OCI-LY7 (cell line): ENCODE measurements around the gene ACAP3. TPM values are rescaled to one million over a fixed set of nuclear protein-coding genes. Genes with fewer than 3 reads are reported as not detected.

Experiments
- BruUV-seq: library from RNA; stranded (reverse); fragments of 400-500 nt; replicated peaks from 2 replicates; lab custom pipeline; 2021; lab: Mats Ljungman, UMichigan
- CTCF ChIA-PET: fragments of 300-600 bp; sonication (Branson Sonifier 250); formaldehyde crosslinking; loops from one replicate; lab custom pipeline; 2022; ENCODE audit warnings: antibody characterized with exemption; ENCODE audit not compliant: unreplicated experiment; lab: Charles Lee
- POLR2A ChIA-PET: fragments of 300-600 bp; sonication (Branson Sonifier 250); formaldehyde crosslinking; loops from one replicate; lab custom pipeline; 2022; ENCODE audit warnings: antibody characterized with exemption; lab: Charles Lee
- DNase-seq: peaks from one replicate; pipeline ENCODE4 v3.0.0-alpha.2; 2015; ENCODE audit warnings: low spot score
- H2AFZ ChIP-seq: fragments of 200-600 bp; sonication (generic), shearing (Covaris generic); 2 replicates; pipeline ENCODE4 v1.6.1; 2014; ENCODE audit warnings: mild to moderate bottlenecking, antibody characterized with exemption, low read length, moderate library complexity
- H3K27ac ChIP-seq: fragments of 200-600 bp; sonication (generic); 2 replicates; pipeline ENCODE4 v1.5.1; 2014; ENCODE audit warnings: mixed run types, low read depth, mild to moderate bottlenecking, moderate library complexity, low read length, inconsistent platforms; ENCODE audit not compliant: poor library complexity, severe bottlenecking
- H3K36me3 ChIP-seq: fragments of 200-600 bp; sonication (generic); 2 replicates; pipeline ENCODE4 v1.6.1; 2014; ENCODE audit warnings: mild to moderate bottlenecking, antibody characterized with exemption, low read length, moderate library complexity, mixed read lengths; ENCODE audit not compliant: insufficient read depth
- H3K4me1 ChIP-seq: fragments of 200-600 bp; sonication (generic); 2 replicates; pipeline ENCODE4 v1.5.1; 2014; ENCODE audit warnings: mild to moderate bottlenecking, low read length; ENCODE audit not compliant: insufficient read depth, poor library complexity, severe bottlenecking
- H3K4me2 ChIP-seq: fragments of 200-600 bp; sonication (generic); 2 replicates; pipeline ENCODE4 v1.6.1; 2014; ENCODE audit warnings: mild to moderate bottlenecking, low read length
- H3K4me3 ChIP-seq: fragments of 200-600 bp; sonication (generic); 2 replicates; pipeline ENCODE4 v1.5.1; 2014; ENCODE audit warnings: mild to moderate bottlenecking, low read depth, low read length; ENCODE audit not compliant: poor library complexity, severe bottlenecking
- H3K79me2 ChIP-seq: fragments of 200-600 bp; sonication (generic); 2 replicates; pipeline ENCODE4 v1.6.1; 2016; ENCODE audit warnings: low read depth, mild to moderate bottlenecking, low read length, moderate library complexity, mixed read lengths; ENCODE audit not compliant: insufficient read depth
- H3K9me2 ChIP-seq: fragments of 200-600 bp; sonication (generic); 2 replicates; pipeline ENCODE4 v1.6.1; 2016; ENCODE audit warnings: mild to moderate bottlenecking, low read length, mixed read lengths; ENCODE audit not compliant: insufficient read depth
- H3K9me3 ChIP-seq: fragments of 200-600 bp; sonication (generic); 2 replicates; pipeline ENCODE4 v1.6.1; 2014; ENCODE audit warnings: mild to moderate bottlenecking, mixed run types, low read length, mixed read lengths
- H4K20me1 ChIP-seq: fragments of 200-600 bp; sonication (generic); 2 replicates; pipeline ENCODE4 v1.6.1; 2014; ENCODE audit warnings: mild to moderate bottlenecking, antibody characterized with exemption, low read length, moderate library complexity, mixed read lengths; ENCODE audit not compliant: insufficient read depth
- EZH2phosphoT487 ChIP-seq: fragments of 200-600 bp; sonication (generic); IDR thresholded peaks from 2 replicates; pipeline ENCODE4 v1.6.1; 2018; ENCODE audit warnings: low read depth, borderline replicate concordance, mild to moderate bottlenecking, mixed run types, antibody characterized with exemption, low read length, moderate library complexity, mixed read lengths
- intact Hi-C: fragments of 100-400 bp; cut with micrococcal nuclease; formaldehyde crosslinking; loops from one replicate; pipeline ENCODE4 v1.10.0; 2022; ENCODE audit not compliant: unreplicated experiment
- total RNA-seq, 2 experiments: library from RNA; depleted of rRNA in 1 of 2; stranded (reverse); fragments of >200 nt in 1 of 2; shearing (Covaris generic) in 1 of 2; gene quantifications; 2 replicates each; pipeline ENCODE4 v1.2.3, GENCODE V29; 2014 to 2022
- TF ChIP-seq, protein P1 (sequence below): fragments of 200-600 bp; sonication (generic); conservative IDR thresholded peaks from 2 replicates; pipeline ENCODE4 v1.5.1; 2014; ENCODE audit warnings: mild to moderate bottlenecking, antibody characterized with exemption, low read length, moderate library complexity, mixed read lengths

Gene ACAP3
- total RNA-seq, 2 experiments from 2014 or later = 26.3 to 47.6 TPM

DNA sequence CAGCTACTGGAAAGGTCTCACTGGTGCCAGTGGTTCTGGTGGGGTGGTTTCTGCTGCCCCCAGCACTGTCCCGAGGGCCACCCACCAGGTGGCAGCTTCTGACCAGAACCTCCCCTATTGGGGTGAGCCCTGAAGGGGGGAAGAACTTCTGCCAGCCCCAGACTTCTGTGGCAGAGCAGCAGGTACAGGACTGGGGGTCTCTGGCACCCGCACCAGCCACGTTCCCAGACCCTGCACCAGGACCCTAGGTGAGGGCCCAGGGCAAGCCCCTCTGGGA lies 2.3 kb upstream of the ACAP3 start:
- no peaks in the 10 kb centered on the region; the same call in 1 of the 2 replicates for H3K79me2 ChIP-seq
- peak overlapping the region; percentile 90 for H3K4me3 ChIP-seq
- no peak overlapping the region for H2AFZ ChIP-seq
- CTCF ChIA-PET = no interaction called here
- peaks cover 5% of the 10 kb centered on the region; the same call in 1 of the 2 replicates for H4K20me1 ChIP-seq
- peaks cover 31% of the 10 kb centered on the region for H3K4me1 ChIP-seq
- intact Hi-C loops = no loop called here
- peak overlapping the region; percentile 89 for H3K4me2 ChIP-seq
- no TSS peak for BruUV-seq
- POLR2A ChIA-PET = no interaction called here
- TF ChIP-seq, protein P1, sequence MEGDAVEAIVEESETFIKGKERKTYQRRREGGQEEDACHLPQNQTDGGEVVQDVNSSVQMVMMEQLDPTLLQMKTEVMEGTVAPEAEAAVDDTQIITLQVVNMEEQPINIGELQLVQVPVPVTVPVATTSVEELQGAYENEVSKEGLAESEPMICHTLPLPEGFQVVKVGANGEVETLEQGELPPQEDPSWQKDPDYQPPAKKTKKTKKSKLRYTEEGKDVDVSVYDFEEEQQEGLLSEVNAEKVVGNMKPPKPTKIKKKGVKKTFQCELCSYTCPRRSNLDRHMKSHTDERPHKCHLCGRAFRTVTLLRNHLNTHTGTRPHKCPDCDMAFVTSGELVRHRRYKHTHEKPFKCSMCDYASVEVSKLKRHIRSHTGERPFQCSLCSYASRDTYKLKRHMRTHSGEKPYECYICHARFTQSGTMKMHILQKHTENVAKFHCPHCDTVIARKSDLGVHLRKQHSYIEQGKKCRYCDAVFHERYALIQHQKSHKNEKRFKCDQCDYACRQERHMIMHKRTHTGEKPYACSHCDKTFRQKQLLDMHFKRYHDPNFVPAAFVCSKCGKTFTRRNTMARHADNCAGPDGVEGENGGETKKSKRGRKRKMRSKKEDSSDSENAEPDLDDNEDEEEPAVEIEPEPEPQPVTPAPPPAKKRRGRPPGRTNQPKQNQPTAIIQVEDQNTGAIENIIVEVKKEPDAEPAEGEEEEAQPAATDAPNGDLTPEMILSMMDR = no peak
- TF ChIP-seq EZH2phosphoT487 = no peak
- H3K9me3 ChIP-seq = no peaks in the 10 kb centered on the region
- peaks cover 56% of the 10 kb centered on the region for H3K36me3 ChIP-seq
- DNase-seq = no peak
- H3K9me2 ChIP-seq = no peaks in the 10 kb centered on the region
- no peak overlapping the region for H3K27ac ChIP-seq

DNA sequence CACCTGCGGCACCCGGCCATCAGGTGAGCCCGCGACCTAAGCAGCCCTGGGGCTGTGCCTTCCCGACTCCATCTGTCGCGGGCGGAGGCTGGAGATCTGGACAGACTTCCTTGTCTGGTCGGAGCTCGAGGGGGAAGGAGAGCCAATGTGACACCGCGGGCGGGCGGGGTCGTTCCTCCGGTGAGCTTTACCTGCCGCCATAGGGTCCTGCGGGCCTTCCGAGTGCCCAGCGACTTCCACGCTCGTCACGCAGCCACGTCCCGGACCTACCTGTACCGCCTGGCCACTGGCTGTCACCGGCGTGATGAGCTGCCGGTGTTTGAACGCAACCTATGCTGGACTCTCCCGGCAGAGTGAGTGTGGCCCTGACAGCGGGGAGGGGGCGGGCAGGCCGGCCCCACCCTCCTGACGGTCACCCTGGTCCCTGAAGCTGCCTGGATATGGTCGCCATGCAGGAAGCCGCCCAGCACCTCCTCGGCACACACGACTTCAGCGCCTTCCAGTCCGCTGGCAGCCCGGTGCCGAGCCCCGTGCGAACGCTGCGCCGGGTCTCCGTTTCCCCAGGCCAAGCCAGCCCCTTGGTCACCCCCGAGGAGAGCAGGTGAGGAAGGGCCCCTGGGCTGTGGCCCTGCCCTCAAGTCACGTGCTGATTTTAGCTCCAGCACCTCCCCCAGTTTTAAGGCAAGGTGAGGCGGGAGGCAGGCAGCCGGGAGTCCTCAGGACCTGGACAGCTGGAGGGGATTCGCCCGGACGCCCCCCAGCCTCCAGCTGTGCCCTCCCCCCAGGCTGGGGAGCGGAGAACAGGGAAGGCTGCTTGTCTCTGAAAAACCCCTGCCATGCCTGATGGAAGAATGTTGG lies 1.8 kb upstream of the ACAP3 start:
- CTCF ChIA-PET = no interaction called here
- no TSS peak for BruUV-seq
- Histone ChIP-seq H3K4me2 (peak overlapping the region; percentile 89), H4K20me1 (peaks cover 5% of the 10 kb centered on the region; the same call in 1 of the 2 replicates), H3K9me2 (no peaks in the 10 kb centered on the region), H3K79me2 (no peaks in the 10 kb centered on the region; the same call in 1 of the 2 replicates), H3K4me1 (peaks cover 35% of the 10 kb centered on the region), H3K4me3 (peak overlapping the region; percentile 90), H3K36me3 (peaks cover 50% of the 10 kb centered on the region), H3K9me3 (no peaks in the 10 kb centered on the region), H3K27ac (peak overlapping the region; percentile 64), H2AFZ (peak overlapping the region; percentile 38; the same call in 1 of the 2 replicates)
- POLR2A ChIA-PET = no interaction called here
- peak; percentile 47 for DNase-seq
- TF ChIP-seq EZH2phosphoT487 = no peak
- TF ChIP-seq, protein P1 = no peak
- intact Hi-C loops = loop anchor here (2.0 to 5.0 kb wide), 5 partner anchors 15 to 277 kb away; partner anchors contain the start of genes ATAD3B, B3GALT6, C1orf159 and CPTP
